Measurements from ENCODE around the gene PIBF1.
"Not testable (repeated sequence)": the region's sequence is repeated elsewhere in the genome, so short reads cannot be mapped to it uniquely, and the experiment has no call there.

The PIBF1 gene

GRCh38 chr13:72911981-72912380, 130.0 kb downstream of the PIBF1 start:
- no peak for DNase-seq
- no peak for ATAC-seq

- no peak for ATAC-seq
- no peak for DNase-seq
Observed at GRCh38 chr13:72920097-72920496, 138.2 kb downstream of the PIBF1 start.

- no peak for DNase-seq
- ATAC-seq: no peak
Observed at GRCh38 chr13:72931311-72931710, 149.4 kb downstream of the PIBF1 start.

- DNase-seq (no peak), ATAC-seq (no peak)
Observed at GRCh38 chr13:72932250-72932649, 150.3 kb downstream of the PIBF1 start.

- not testable (repeated sequence) for DNase-seq, ATAC-seq
Observed at GRCh38 chr13:72946267-72946666, 164.3 kb downstream of the PIBF1 start.

- ATAC-seq: no peak
- no peak for DNase-seq
Observed at GRCh38 chr13:72952529-72953141, 170.7 kb downstream of the PIBF1 start.

GRCh38 chr13:72953391-72953965, 171.5 kb downstream of the PIBF1 start:
- ATAC-seq (no peak), DNase-seq (no peak)

- ATAC-seq (no peak), DNase-seq (no peak)
Observed at GRCh38 chr13:72959643-72960042, 177.7 kb downstream of the PIBF1 start.

GRCh38 chr13:72960114-72960513, 178.2 kb downstream of the PIBF1 start:
- ATAC-seq (no peak), DNase-seq (no peak)

- no peak for ATAC-seq
- no peak for DNase-seq
Observed at GRCh38 chr13:72960541-72960940, 178.6 kb downstream of the PIBF1 start.

- DNase-seq: no peak
- ATAC-seq: no peak
Observed at GRCh38 chr13:72963762-72964161, 181.8 kb downstream of the PIBF1 start.

GRCh38 chr13:72970301-72970880, 188.5 kb downstream of the PIBF1 start:
- DNase-seq (no peak), ATAC-seq (no peak)

GRCh38 chr13:72970956-72971355, 189.0 kb downstream of the PIBF1 start:
- DNase-seq: no peak

GRCh38 chr13:72973234-72973633, 191.3 kb downstream of the PIBF1 start:
- DNase-seq (no peak), ATAC-seq (no peak)

More at GRCh38 chr13:72970956-72971355, 189.0 kb downstream of the PIBF1 start:
- ATAC-seq: no peak

GRCh38 chr13:72983085-72983768, 201.3 kb downstream of the PIBF1 start:
- DNase-seq: no peak
- no peak for ATAC-seq

GRCh38 chr13:72985610-72986009, 203.7 kb downstream of the PIBF1 start:
- no peak for ATAC-seq
- DNase-seq: no peak

- ATAC-seq (no peak), DNase-seq (no peak)
Observed at GRCh38 chr13:72986197-72986596, 204.3 kb downstream of the PIBF1 start.

GRCh38 chr13:72990953-72991352, 209.0 kb downstream of the PIBF1 start:
- ATAC-seq (no peak), DNase-seq (no peak)

- no peak for DNase-seq
- no peak for ATAC-seq
Observed at GRCh38 chr13:72998012-72998411, 216.1 kb downstream of the PIBF1 start.

GRCh38 chr13:73000027-73000674, 218.2 kb downstream of the PIBF1 start:
- ATAC-seq (peak; percentile 73), DNase-seq (no peak)

GRCh38 chr13:73001971-73002370, 220.0 kb downstream of the PIBF1 start:
- ATAC-seq: no peak
- no peak for DNase-seq

GRCh38 chr13:73011751-73012150, 229.8 kb downstream of the PIBF1 start:
- no peak for ATAC-seq
- DNase-seq: no peak

GRCh38 chr13:73015805-73016204, 233.9 kb downstream of the PIBF1 start:
- no peak for DNase-seq
- ATAC-seq: no peak
